Suprapubic skin (tissue), 3 donors: ENCODE measurements around the gene RAX2.

Experiments
- CTCF ChIP-seq, 2 donors: fragments of 200-600 bp in 1 of 2; fragments of 450-650 bp in 1 of 2; sonication (generic) in 1 of 2; IDR thresholded peaks; one replicate each; pipeline ENCODE4 v1.5.1; 2016 to 2019; ENCODE audit warnings: antibody characterized with exemption in 2 of 2, mild to moderate bottlenecking in 1 of 2, moderate library complexity in 1 of 2
- EP300 ChIP-seq: sonication (generic); formaldehyde crosslinking; IDR thresholded peaks from one replicate; pipeline ENCODE4 v1.6.1; 2017; ENCODE audit warnings: antibody characterized with exemption
- POLR2A ChIP-seq, 2 donors: fragments of 450-650 bp; IDR thresholded peaks; one replicate each; pipeline ENCODE4 v1.6.1; 2017; ENCODE audit warnings: antibody characterized with exemption in 2 of 2, mild to moderate bottlenecking in 2 of 2, moderate library complexity in 2 of 2

GRCh38 chr19:3768015-3768747, 3.8 kb downstream of the RAX2 start:
- TF ChIP-seq CTCF (IDR thresholded peaks at IDR 0.05) (no peak), POLR2A (IDR thresholded peaks at IDR 0.05) (no peak), EP300 (no peak)
